K562 (cell line): ENCODE data around the gene SUPT3H. TPM values are rescaled to one million over a fixed set of nuclear protein-coding genes. Genes with fewer than 3 reads are reported as not detected.

Experiments
- ASH1L ChIP-seq: fragments of 450-650 bp; IDR thresholded peaks from 2 replicates; pipeline ENCODE4 v1.6.1; 2018; ENCODE audit warnings: borderline replicate concordance, mild to moderate bottlenecking, low read depth; ENCODE audit not compliant: partially characterized antibody
- CBFA2T2 ChIP-seq: fragments of 450-650 bp; conservative IDR thresholded peaks from 2 replicates; pipeline ENCODE4 v1.6.1; 2017; ENCODE audit warnings: mild to moderate bottlenecking
- CC2D1A ChIP-seq: fragments of 450-650 bp; IDR thresholded peaks from 2 replicates; pipeline ENCODE4 v1.6.1; 2017; ENCODE audit warnings: mild to moderate bottlenecking
- ELF2 ChIP-seq: fragments of 250-450 bp; sonication (Bioruptor Pico); IDR thresholded peaks from 2 replicates; pipeline ENCODE4 v1.5.0; 2021; ENCODE audit warnings: mild to moderate bottlenecking
- HMGN3 ChIP-seq: IDR thresholded peaks from 2 replicates; pipeline ENCODE4 v1.6.1; 2011; ENCODE audit warnings: borderline replicate concordance, low read depth, mild to moderate bottlenecking, mixed read lengths, low read length; ENCODE audit not compliant: insufficient read length; ENCODE audit errors: extremely low read depth
- LEF1 ChIP-seq: fragments of 450-650 bp; IDR thresholded peaks from 2 replicates; pipeline ENCODE4 v1.6.1; 2016; ENCODE audit warnings: mild to moderate bottlenecking
- PTRF ChIP-seq: fragments of 450-650 bp; IDR thresholded peaks from 2 replicates; pipeline ENCODE4 v1.6.1; 2016; ENCODE audit warnings: mild to moderate bottlenecking, missing genetic modification characterization, missing compliant biosample characterization
- RFX1 ChIP-seq: fragments of 450-650 bp; IDR thresholded peaks from 2 replicates; pipeline ENCODE4 v1.6.1; 2016; ENCODE audit warnings: mild to moderate bottlenecking, moderate library complexity
- SETDB1 ChIP-seq: IDR thresholded peaks from one replicate; pipeline ENCODE4 v1.6.1; 2012; ENCODE audit warnings: low read length, control low read depth, inconsistent platforms
- ZNF143 ChIP-seq: sonication (generic); formaldehyde crosslinking; IDR thresholded peaks from 2 replicates; pipeline ENCODE4 v1.9.0; 2022; ENCODE audit warnings: mild to moderate bottlenecking, missing genetic modification reagents
- ZNF282 ChIP-seq: sonication (generic); formaldehyde crosslinking; IDR thresholded peaks from 2 replicates; pipeline ENCODE4 v1.8.1; 2023; ENCODE audit warnings: missing genetic modification reagents
- ZNF444 ChIP-seq: fragments of 250-450 bp; sonication (Bioruptor Pico); IDR thresholded peaks from 2 replicates; pipeline ENCODE4 v1.4.0; 2020; ENCODE audit warnings: mild to moderate bottlenecking, moderate library complexity
- ZNF766 ChIP-seq: fragments of 200-800 bp; sonication (Bioruptor generic); conservative IDR thresholded peaks from 2 replicates; pipeline ENCODE4 v1.6.1; 2016; ENCODE audit warnings: missing genetic modification characterization, missing compliant biosample characterization
- polyA plus RNA-seq, 8 experiments: library from polyadenylated mRNA; depleted of rRNA in 4 of 8; stranded (reverse) in 5 of 8; unstranded in 3 of 8; fragments of >200 nt; fragmentation: Nextera tagmentation in 2 of 8; fragmentation: Illumina TruSeq in 1 of 8; extraction: Ambion mirVana in 2 of 8; extraction: Trizol in 1 of 8; gene quantifications; 2 replicates each; pipeline versions ENCODE4 v1.2.1 to v1.2.3, GENCODE V29; 2011 to 2014; ENCODE audit warnings: inconsistent platforms in 1 of 8, missing spikeins in 1 of 8
- total RNA-seq, 7 experiments: library from RNA; depleted of rRNA in 6 of 7; stranded (reverse); fragments of >200 nt in 6 of 7; fragmentation: Illumina TruSeq in 2 of 7; extraction: Trizol in 2 of 7; gene quantifications; 2 replicates each; pipeline versions ENCODE4 v1.2.1 to v1.2.3, GENCODE V29; 2011 to 2021; ENCODE audit warnings: low replicate concordance in 1 of 7
- TF ChIP-seq, protein P1 (sequence below): fragments of 250-450 bp; sonication (Bioruptor Pico); IDR thresholded peaks from 2 replicates; pipeline ENCODE4 v1.4.0; 2020; ENCODE audit warnings: borderline replicate concordance
- TF ChIP-seq, protein P2 (sequence below): fragments of 250-450 bp; sonication (Bioruptor Pico); IDR thresholded peaks from 2 replicates; pipeline ENCODE4 v1.4.0; 2020
- TF ChIP-seq, protein P3 (sequence below): sonication (generic); formaldehyde crosslinking; IDR thresholded peaks from 2 replicates; pipeline ENCODE4 v1.8.0; 2022; ENCODE audit warnings: missing genetic modification reagents, mild to moderate bottlenecking, borderline replicate concordance
- TF ChIP-seq, protein P4 (sequence below): sonication (generic); formaldehyde crosslinking; IDR thresholded peaks from 2 replicates; pipeline ENCODE4 v1.8.0; 2023; ENCODE audit warnings: mild to moderate bottlenecking, missing genetic modification reagents
- TF ChIP-seq, protein P5 (sequence below): fragments of 450-650 bp; IDR thresholded peaks from 2 replicates; pipeline ENCODE4 v1.6.1; 2017; ENCODE audit warnings: antibody characterized with exemption
- TF ChIP-seq, protein P6 (sequence below), 2 experiments: fragments of 450-650 bp in 1 of 2; sonication (generic) in 1 of 2; formaldehyde crosslinking; conservative IDR thresholded peaks; 2 replicates each; pipeline versions ENCODE4 v1.4.0 to v1.8.1; 2020 to 2022; ENCODE audit warnings: mild to moderate bottlenecking in 1 of 2, missing genetic modification reagents in 1 of 2

The SUPT3H gene
- total and polyA plus RNA-seq, 9 of the 15 experiments (the other 6 are each of a cell fraction or from before 2014, with no cell fraction given), result 7.2 to 16.3 (median 11.9) TPM

DNA sequence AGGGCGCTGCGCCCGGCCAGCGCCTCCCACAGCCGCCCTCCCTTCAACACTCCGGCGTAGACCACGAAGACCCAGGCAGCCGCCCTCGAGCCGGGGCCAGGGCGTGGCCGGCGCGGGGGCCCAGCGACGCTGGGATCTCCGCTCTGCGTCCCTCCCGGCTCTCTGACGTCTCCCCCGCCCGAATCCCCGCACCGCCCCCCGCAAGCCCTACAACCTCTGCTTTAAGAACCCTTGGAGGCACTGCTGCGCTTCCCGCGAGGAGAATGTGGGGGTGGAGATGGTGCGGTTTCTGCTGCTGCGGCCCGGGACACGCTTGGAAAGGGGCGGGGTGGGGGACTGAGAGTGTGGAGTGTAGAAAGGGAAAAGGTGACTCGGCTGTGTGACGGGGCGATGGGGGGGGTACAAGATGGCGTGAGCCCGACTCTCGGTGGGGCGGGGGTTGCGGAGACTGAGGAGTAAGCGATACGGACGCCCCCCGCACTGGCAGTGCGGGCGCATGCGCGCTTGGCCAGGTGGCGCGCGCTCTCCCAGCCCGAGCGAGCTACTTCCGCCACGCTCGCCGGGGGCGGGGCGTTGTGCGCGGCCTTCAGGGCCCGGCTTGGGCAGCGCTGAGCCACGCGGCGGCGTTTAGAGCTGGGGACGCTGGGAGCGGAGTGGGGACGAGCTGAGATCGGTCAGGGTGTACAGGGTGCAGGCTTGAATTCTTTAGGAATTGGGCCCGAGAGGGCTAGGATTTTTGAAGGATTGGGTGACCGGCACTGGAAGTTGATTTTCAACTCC lies at the start of gene SUPT3H (continued):
- TF ChIP-seq, protein P1, sequence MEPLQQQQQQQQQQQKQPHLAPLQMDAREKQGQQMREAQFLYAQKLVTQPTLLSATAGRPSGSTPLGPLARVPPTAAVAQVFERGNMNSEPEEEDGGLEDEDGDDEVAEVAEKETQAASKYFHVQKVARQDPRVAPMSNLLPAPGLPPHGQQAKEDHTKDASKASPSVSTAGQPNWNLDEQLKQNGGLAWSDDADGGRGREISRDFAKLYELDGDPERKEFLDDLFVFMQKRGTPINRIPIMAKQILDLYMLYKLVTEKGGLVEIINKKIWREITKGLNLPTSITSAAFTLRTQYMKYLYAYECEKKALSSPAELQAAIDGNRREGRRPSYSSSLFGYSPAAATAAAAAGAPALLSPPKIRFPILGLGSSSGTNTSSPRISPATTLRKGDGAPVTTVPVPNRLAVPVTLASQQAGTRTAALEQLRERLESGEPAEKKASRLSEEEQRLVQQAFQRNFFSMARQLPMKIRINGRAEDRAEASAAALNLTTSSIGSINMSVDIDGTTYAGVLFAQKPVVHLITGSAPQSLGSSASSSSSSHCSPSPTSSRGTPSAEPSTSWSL (CRISPR knock-in tag), result no peak
- TF ChIP-seq ASH1L, result no peak
- TF ChIP-seq, protein P2, sequence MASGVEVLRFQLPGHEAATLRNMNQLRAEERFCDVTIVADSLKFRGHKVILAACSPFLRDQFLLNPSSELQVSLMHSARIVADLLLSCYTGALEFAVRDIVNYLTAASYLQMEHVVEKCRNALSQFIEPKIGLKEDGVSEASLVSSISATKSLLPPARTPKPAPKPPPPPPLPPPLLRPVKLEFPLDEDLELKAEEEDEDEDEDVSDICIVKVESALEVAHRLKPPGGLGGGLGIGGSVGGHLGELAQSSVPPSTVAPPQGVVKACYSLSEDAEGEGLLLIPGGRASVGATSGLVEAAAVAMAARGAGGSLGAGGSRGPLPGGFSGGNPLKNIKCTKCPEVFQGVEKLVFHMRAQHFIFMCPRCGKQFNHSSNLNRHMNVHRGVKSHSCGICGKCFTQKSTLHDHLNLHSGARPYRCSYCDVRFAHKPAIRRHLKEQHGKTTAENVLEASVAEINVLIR (CRISPR knock-in tag), result 0 out of 2 replicates have a peak, but pooled peaks have one; percentile 14
- TF ChIP-seq ZNF444, result no peak
- peak; percentile 46 for TF ChIP-seq LEF1
- TF ChIP-seq ELF2 (CRISPR knock-in tag), result peak; percentile 99
- peak; percentile 59 for TF ChIP-seq SETDB1
- TF ChIP-seq, protein P3, sequence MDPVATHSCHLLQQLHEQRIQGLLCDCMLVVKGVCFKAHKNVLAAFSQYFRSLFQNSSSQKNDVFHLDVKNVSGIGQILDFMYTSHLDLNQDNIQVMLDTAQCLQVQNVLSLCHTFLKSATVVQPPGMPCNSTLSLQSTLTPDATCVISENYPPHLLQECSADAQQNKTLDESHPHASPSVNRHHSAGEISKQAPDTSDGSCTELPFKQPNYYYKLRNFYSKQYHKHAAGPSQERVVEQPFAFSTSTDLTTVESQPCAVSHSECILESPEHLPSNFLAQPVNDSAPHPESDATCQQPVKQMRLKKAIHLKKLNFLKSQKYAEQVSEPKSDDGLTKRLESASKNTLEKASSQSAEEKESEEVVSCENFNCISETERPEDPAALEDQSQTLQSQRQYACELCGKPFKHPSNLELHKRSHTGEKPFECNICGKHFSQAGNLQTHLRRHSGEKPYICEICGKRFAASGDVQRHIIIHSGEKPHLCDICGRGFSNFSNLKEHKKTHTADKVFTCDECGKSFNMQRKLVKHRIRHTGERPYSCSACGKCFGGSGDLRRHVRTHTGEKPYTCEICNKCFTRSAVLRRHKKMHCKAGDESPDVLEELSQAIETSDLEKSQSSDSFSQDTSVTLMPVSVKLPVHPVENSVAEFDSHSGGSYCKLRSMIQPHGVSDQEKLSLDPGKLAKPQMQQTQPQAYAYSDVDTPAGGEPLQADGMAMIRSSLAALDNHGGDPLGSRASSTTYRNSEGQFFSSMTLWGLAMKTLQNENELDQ (CRISPR knock-in tag), result no peak
- no peak for TF ChIP-seq CC2D1A
- peak; percentile 95 for TF ChIP-seq HMGN3
- no peak for TF ChIP-seq RFX1
- TF ChIP-seq ZNF766 (CRISPR knock-in tag), result peak; percentile 80
- no peak for TF ChIP-seq ZNF282
- TF ChIP-seq, protein P4, sequence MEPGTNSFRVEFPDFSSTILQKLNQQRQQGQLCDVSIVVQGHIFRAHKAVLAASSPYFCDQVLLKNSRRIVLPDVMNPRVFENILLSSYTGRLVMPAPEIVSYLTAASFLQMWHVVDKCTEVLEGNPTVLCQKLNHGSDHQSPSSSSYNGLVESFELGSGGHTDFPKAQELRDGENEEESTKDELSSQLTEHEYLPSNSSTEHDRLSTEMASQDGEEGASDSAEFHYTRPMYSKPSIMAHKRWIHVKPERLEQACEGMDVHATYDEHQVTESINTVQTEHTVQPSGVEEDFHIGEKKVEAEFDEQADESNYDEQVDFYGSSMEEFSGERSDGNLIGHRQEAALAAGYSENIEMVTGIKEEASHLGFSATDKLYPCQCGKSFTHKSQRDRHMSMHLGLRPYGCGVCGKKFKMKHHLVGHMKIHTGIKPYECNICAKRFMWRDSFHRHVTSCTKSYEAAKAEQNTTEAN (CRISPR knock-in tag), result no peak
- no peak for TF ChIP-seq PTRF (tag)
- TF ChIP-seq, protein P5, sequence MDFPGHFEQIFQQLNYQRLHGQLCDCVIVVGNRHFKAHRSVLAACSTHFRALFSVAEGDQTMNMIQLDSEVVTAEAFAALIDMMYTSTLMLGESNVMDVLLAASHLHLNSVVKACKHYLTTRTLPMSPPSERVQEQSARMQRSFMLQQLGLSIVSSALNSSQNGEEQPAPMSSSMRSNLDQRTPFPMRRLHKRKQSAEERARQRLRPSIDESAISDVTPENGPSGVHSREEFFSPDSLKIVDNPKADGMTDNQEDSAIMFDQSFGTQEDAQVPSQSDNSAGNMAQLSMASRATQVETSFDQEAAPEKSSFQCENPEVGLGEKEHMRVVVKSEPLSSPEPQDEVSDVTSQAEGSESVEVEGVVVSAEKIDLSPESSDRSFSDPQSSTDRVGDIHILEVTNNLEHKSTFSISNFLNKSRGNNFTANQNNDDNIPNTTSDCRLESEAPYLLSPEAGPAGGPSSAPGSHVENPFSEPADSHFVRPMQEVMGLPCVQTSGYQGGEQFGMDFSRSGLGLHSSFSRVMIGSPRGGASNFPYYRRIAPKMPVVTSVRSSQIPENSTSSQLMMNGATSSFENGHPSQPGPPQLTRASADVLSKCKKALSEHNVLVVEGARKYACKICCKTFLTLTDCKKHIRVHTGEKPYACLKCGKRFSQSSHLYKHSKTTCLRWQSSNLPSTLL, result no peak
- no peak for TF ChIP-seq CBFA2T2
- peak; percentile 64 for TF ChIP-seq ZNF143 (CRISPR knock-in tag)
- TF ChIP-seq, protein P6, sequence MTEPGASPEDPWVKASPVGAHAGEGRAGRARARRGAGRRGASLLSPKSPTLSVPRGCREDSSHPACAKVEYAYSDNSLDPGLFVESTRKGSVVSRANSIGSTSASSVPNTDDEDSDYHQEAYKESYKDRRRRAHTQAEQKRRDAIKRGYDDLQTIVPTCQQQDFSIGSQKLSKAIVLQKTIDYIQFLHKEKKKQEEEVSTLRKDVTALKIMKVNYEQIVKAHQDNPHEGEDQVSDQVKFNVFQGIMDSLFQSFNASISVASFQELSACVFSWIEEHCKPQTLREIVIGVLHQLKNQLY (CRISPR knock-in tag; conservative IDR thresholded peaks at IDR 0.05), result no peak
